Sciatic nerve (tissue), 2 donors: ENCODE data around the gene MT2A. TPM values are rescaled to one million over a fixed set of nuclear protein-coding genes. Genes with fewer than 3 reads are reported as not detected.

Experiments used
- ATAC-seq: fragments of 200-7000 bp; cut with Tn5 transposase; one replicate; pipeline ENCODE4 v1.9.1; 2020; ENCODE audit warnings: mild to moderate bottlenecking, moderate library complexity
- DNase-seq: peaks from one replicate; pipeline ENCODE4 v3.0.0-alpha.2; 2020; ENCODE audit warnings: low spot score
- intact Hi-C: fragments of 100-400 bp; cut with DNase I; formaldehyde crosslinking; loops from one replicate; pipeline ENCODE4 v1.14.2; 2022
- total RNA-seq: library from RNA; stranded (reverse); fragmentation: NEBNext Ultra II Directional; extraction: Animal tissue kit (Norgen Biotek cat#: 25700); gene quantifications from one replicate; pipeline ENCODE4 v1.2.1, GENCODE V29; 2021
- donor health status: DM: no; HTN: no; CAD: no.
- donor health status: DM: no; HTN: no; CAD: no.

Gene MT2A
- total RNA-seq, 1 donor from 2014 or later, result 163 TPM

DNA sequence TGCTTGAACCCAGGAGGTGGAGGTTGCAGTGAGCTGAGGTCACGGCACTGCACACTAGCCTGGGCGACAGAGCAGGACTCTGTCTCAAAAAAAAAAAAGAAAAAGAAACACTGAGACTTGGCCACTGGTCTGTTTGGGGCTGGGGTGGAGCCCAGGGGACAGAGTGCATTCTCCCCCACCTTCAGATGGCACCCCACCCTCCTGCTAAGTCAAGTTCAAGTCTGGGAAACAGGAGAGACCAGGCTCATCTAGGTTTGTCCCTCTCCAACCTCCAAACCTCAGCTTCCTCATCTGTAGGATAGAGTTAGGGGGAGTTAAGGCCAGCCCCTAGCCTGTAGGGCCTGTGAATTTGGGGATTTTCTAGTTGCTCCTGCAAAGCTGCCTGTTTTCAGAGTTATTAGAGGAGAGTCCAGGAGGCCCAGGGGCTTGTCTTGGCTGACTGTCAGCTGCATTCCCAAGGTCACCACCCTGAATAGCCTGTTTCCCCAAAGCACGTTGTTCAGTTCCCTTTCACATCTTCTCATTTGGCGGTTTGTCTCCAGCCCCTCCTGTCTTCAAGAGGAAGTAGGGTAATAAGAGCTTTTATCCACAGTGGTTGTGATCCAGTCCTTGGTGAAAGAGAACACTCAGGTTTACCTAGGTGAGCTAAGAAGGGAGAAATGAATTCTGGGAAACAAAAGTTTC is 16.9 kb upstream of the MT2A start:
- intact Hi-C loops, result no loop called here
- ATAC-seq, result no peak
- DNase-seq, result no peak

GRCh38 chr16:56593573-56594291 is 14.7 kb upstream of the MT2A start:
- no peak for ATAC-seq
- no peak for DNase-seq
- intact Hi-C loops, result no loop called here

DNA sequence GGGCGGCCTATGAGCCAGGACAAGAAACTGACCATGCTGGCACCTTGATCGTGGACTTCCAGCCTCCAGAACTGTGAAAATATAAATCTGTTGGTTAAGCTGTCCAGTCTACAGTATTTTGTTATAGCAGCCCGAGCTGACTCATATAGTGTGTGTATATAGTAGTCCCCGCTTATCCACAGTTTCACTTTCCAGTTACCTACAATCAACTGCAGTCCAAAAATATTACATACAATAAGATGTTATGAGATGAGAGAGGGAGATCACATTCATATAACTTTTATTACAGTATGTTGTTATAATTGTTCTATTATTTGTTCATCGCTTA is 14.1 kb upstream of the MT2A start:
- ATAC-seq, result no peak
- DNase-seq, result no peak
- intact Hi-C loops, result no loop called here

DNA sequence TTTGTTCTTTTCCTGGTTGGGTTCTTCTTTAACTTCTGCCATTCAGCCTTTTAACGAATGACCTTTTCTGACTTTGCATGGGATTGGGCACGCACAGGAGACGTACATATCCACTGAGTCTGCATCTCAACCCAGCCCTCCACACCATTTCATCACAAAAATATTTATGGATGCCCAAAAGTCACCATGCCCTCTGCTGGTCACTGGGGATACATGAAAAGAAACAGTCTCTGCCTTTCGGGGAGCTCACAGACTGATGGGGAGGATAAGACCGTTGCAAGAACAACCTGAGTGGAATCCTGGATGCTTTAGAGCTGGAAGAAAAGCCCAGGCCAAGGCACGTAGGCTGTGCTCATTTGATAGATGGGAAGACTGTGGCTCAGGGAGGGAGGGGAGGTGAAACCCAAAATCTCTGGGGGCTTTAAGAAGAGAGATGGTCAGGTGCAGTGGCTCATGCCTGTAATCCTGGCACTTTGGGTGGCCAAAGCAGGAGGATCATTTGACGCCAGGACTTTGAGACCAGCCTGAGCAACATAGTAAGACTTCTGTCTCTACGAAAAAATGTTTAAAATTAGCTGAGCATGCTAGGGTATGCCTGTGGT is 7.9 kb upstream of the MT2A start:
- intact Hi-C loops, result loop anchor here (10.0 kb wide), 1 partner anchor 86 kb away; no protein-coding TSS in a partner anchor
- no peak for DNase-seq
- peak; percentile 59 for ATAC-seq

- ATAC-seq, result no peak
- intact Hi-C loops, result loop anchor here (10.0 kb wide), 1 partner anchor 87 kb away; no protein-coding TSS in a partner anchor
- no peak for DNase-seq
Observed at GRCh38 chr16:56601325-56601724, 7.1 kb upstream of the MT2A start.

GRCh38 chr16:56603589-56603988 is 4.8 kb upstream of the MT2A start:
- intact Hi-C loops, result loop anchor here (10.0 kb wide), 1 partner anchor 89 kb away; no protein-coding TSS in a partner anchor
- DNase-seq (no peak), ATAC-seq (no peak)

GRCh38 chr16:56604966-56605365 is 3.4 kb upstream of the MT2A start:
- DNase-seq (no peak), ATAC-seq (no peak)
- intact Hi-C loops, result loop anchor here (10.0 kb wide), 1 partner anchor 90 kb away; no protein-coding TSS in a partner anchor

GRCh38 chr16:56605475-56605874 is 2.9 kb upstream of the MT2A start:
- no peak for DNase-seq
- intact Hi-C loops, result loop anchor here (10.0 kb wide), 1 partner anchor 91 kb away; no protein-coding TSS in a partner anchor
- ATAC-seq, result no peak

DNA sequence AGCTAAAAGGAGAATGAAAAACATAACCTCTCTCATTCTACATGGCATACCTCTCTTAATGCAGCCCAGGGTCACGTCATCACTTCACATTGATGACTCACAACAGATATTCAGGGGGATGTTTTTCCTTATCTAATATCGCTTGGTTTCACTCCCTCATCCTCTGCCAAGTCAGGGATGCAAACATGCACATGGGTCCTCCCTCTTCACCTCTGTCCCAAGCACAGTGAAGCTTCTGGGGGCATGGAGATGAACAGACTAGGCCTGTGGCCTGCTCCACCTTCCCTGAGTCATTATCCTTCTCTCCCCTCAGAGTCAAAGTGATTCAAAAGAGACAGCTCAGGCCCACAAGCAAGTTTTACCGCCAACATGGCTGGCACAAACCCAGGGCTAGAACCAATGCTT is 2.3 kb upstream of the MT2A start:
- peak; percentile 17 for ATAC-seq
- DNase-seq, result no peak
- intact Hi-C loops, result loop anchor here (10.0 kb wide), 1 partner anchor 91 kb away; no protein-coding TSS in a partner anchor

GRCh38 chr16:56606476-56607108 is 1.8 kb upstream of the MT2A start:
- DNase-seq, result no peak
- ATAC-seq, result peak; percentile 26
- intact Hi-C loops, result loop anchor here (10.0 kb wide), 1 partner anchor 92 kb away; no protein-coding TSS in a partner anchor

GRCh38 chr16:56607109-56607618 is 1.2 kb upstream of the MT2A start:
- DNase-seq (peak; percentile 75), ATAC-seq (peak; percentile 70)
- intact Hi-C loops, result loop anchor here (10.0 kb wide), 1 partner anchor 92 kb away; no protein-coding TSS in a partner anchor

DNA sequence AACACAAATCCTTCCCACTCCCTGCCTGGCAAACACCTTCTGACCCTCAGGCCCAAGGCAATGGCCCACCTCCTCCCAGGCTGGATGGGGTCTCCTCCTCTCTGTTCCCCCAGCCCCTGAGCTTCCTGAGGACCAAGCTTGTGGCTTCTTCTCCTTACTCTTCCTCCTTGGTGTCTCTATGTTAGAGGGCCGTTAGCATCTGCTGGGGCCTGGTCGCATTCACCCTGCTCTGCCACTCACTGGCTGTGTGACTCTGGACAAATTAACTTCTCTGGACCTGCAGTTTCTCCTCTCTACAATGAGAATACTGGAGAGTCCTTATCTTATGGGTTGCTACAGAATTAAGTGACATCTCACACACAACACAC is 725 bp upstream of the MT2A start:
- DNase-seq (no peak), ATAC-seq (no peak)
- intact Hi-C loops, result loop anchor here (10.0 kb wide), 1 partner anchor 93 kb away; no protein-coding TSS in a partner anchor

DNA sequence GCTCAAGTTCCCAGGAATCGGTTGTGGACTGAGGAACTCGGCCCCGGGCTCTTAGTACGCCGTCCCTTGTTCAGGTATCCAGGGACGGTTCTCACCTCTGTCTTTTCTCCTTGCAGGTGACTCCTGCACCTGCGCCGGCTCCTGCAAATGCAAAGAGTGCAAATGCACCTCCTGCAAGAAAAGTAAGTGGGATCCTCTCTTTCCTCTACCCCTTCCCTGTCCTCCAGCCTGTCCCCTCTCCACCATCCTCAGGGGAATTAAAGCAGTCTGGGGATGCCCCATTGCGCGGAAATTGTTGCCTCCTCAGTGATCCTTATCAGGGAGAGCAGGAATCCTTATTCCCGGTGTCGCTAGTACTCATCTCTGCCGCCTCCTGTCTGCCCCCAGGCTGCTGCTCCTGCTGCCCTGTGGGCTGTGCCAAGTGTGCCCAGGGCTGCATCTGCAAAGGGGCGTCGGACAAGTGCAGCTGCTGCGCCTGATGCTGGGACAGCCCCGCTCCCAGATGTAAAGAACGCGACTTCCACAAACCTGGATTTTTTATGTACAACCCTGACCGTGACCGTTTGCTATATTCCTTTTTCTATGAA is 585 bp downstream of the MT2A start:
- intact Hi-C loops, result loop anchor here (10.0 kb wide), 1 partner anchor 94 kb away; no protein-coding TSS in a partner anchor
- ATAC-seq, result no peak
- no peak for DNase-seq

DNA sequence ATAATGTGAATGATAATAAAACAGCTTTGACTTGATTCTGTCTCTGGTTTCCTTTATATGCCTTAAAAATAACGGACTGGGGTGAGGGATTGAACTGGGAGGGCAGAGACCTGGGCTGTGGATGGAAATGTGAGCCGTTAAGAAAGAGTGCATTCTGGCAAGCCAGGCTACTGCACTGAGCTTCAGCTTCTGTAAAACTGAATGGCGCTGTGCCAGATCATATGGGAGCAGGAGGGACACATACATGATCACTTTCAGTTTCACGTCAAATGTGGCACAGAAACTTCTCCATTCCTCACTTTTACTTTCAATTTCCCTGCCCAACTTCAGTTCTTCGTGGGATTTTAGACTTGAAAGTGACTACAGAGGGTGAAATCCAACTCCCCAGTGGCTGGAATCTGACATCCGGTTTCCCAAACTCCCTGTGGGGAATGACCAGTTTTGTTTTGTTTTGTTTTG is 1.1 kb downstream of the MT2A start:
- peak; percentile 23 for ATAC-seq

DNA sequence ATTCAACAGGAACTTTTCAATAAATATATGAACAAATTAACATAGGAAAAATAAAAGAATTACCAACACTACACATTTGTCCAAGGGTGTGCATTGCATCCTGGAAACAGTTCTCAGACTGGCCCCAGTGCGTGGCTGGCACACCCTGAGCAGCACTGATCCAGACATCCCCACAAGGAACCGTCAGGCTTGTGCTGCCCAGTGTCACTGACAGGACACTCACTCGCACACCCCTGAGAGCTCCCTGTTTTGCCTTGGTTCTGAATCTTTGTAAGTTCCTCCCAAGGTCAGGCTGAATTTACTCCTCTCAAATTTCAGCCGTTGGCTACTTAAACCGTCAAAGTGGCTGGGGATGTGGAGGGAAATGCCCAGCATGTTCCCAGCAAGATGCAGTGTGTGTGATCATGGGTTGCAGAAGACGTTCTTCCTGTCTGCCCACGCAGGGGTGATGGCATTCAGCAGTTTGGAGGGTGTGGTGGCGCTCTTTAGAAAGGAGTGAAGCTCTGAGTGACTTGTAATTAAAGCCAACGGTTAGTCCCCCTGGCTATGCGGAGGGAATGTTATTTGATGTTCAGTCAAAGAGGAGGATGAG is 1.7 kb downstream of the MT2A start:
- intact Hi-C loops, result loop anchor here (5.0 kb wide), 1 partner anchor 1717 kb away; no protein-coding TSS in a partner anchor
- DNase-seq, result no peak
- ATAC-seq, result peak; percentile 1

More for the DNA sequence above, 1.1 kb downstream of the MT2A start:
- intact Hi-C loops, result loop anchor here (10.0 kb wide), 1 partner anchor 95 kb away; no protein-coding TSS in a partner anchor
- peak; percentile 86 for DNase-seq

GRCh38 chr16:56610609-56611111 is 2.3 kb downstream of the MT2A start:
- ATAC-seq, result no peak

GRCh38 chr16:56611281-56611833 is 3.0 kb downstream of the MT2A start:
- intact Hi-C loops, result loop anchor here (5.0 kb wide), 1 partner anchor 1716 kb away; no protein-coding TSS in a partner anchor

More at GRCh38 chr16:56610609-56611111, 2.3 kb downstream of the MT2A start:
- intact Hi-C loops, result loop anchor here (5.0 kb wide), 1 partner anchor 1717 kb away; no protein-coding TSS in a partner anchor
- no peak for DNase-seq

More at GRCh38 chr16:56611281-56611833, 3.0 kb downstream of the MT2A start:
- peak; percentile 13 for ATAC-seq
- DNase-seq, result no peak
